ENCODE data around the gene ISLR2. TPM values are rescaled to one million over a fixed set of nuclear protein-coding genes. Genes with fewer than 3 reads are reported as not detected.
"Not testable (repeated sequence)": the region's sequence is repeated elsewhere in the genome, so short reads cannot be mapped to it uniquely, and the experiment has no call there.

Gene ISLR2
- total RNA-seq, 1 donor, result under 0.01 TPM

DNA sequence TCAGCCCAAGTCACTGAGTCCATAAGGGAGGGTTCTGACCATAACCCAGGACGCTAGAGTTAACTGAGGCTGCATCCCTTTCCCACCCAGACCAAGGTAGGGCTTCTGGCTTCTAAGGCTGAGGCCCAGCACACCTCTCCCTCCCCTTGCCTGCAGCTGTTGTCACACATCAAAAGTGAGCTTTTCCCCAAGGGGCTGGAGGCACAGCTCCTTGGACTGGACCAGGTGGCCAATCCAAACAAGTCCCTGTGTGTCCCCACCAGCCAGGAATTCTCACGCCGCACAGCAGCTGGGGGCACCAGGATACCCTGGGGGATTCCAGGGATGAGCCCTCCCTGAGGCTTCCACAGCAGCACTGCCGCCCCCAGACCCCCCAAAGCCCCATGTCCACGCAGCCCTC, 22.3 kb upstream of the ISLR2 start:
- Histone ChIP-seq H3K79me2 (ENCODE audit: insufficient read depth, low read length) (no peaks in the 10 kb centered on the region), H3K9me3 (ENCODE audit: low read depth, low read length) (no peaks in the 10 kb centered on the region), H4K20me1 (ENCODE audit: insufficient read depth, low read length) (no peaks in the 10 kb centered on the region), H3K4me1 (ENCODE audit: insufficient read depth, low read length) (no peaks in the 10 kb centered on the region), H3K4me2 (ENCODE audit: insufficient read depth, low read length) (no peak overlapping the region), H3K27ac (ENCODE audit: low read depth, low read length) (no peak overlapping the region), H2AFZ (ENCODE audit: low read length) (no peak overlapping the region), H3K36me3 (ENCODE audit: insufficient read depth, low read length) (no peaks in the 10 kb centered on the region), H3K4me3 (ENCODE audit: insufficient read depth, low read length) (no peak overlapping the region), H3K27me3 (ENCODE audit: insufficient read depth, low read length) (no peaks in the 10 kb centered on the region)
- TF ChIP-seq, protein P1, sequence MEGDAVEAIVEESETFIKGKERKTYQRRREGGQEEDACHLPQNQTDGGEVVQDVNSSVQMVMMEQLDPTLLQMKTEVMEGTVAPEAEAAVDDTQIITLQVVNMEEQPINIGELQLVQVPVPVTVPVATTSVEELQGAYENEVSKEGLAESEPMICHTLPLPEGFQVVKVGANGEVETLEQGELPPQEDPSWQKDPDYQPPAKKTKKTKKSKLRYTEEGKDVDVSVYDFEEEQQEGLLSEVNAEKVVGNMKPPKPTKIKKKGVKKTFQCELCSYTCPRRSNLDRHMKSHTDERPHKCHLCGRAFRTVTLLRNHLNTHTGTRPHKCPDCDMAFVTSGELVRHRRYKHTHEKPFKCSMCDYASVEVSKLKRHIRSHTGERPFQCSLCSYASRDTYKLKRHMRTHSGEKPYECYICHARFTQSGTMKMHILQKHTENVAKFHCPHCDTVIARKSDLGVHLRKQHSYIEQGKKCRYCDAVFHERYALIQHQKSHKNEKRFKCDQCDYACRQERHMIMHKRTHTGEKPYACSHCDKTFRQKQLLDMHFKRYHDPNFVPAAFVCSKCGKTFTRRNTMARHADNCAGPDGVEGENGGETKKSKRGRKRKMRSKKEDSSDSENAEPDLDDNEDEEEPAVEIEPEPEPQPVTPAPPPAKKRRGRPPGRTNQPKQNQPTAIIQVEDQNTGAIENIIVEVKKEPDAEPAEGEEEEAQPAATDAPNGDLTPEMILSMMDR (IDR thresholded peaks at IDR 0.05; ENCODE audit: extremely low read depth, low read depth, low read length), result no peak
- DNase-seq (ENCODE audit: insufficient read length, low spot score, missing footprints), result no peak

DNA sequence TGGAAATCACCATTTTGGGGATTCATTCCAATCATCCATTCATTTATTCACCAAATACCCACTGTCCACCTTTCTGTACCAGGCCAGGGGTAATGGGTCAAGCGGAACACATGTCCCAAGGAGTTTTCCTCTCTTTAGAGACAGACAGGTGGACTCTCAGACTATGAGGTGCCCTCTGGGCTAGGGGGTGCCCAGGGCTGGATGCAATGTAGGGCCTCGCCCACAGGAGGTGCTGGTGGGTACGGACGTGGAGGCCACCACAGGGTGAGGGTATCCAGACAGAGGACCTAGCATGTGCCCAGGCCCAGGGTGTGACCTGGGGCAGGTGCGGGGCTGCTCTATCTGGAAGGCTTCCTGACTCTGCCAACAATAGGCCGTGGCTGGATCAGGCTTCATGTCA, 21.8 kb upstream of the ISLR2 start:
- H3K27me3 ChIP-seq (ENCODE audit: insufficient read depth, low read length); DNase-seq (ENCODE audit: insufficient read length, low spot score, missing footprints); H4K20me1 ChIP-seq (ENCODE audit: insufficient read depth, low read length); H3K79me2 ChIP-seq (ENCODE audit: insufficient read depth, low read length); H3K9me3 ChIP-seq (ENCODE audit: low read depth, low read length); H3K4me1 ChIP-seq (ENCODE audit: insufficient read depth, low read length); H3K36me3 ChIP-seq (ENCODE audit: insufficient read depth, low read length); H3K27ac ChIP-seq (ENCODE audit: low read depth, low read length); H3K4me3 ChIP-seq (ENCODE audit: insufficient read depth, low read length); H2AFZ ChIP-seq (ENCODE audit: low read length); H3K4me2 ChIP-seq (ENCODE audit: insufficient read depth, low read length): not testable (repeated sequence)

DNA sequence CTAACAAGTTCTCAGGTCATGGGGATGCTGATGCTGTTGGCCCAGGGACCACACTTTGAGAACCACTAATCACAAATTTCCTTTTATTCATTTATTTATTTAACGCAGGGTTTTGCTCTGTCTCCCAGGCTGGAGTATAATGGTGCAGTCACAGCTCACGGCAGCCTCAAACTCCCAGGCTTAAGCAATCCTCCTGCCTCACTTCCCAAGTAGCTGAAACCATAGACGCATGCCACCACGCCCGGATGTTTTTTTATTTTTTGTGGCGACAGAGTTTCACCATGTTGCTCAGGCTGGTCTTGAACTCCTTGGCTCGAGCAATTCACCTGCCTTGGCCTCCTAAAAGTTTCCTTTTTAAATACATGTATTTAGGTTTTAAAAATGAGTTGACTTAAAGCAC, 20.7 kb upstream of the ISLR2 start:
- H2AFZ ChIP-seq (ENCODE audit: low read length), result no peak overlapping the region
- H4K20me1 ChIP-seq (ENCODE audit: insufficient read depth, low read length), result no peaks in the 10 kb centered on the region
- no peak overlapping the region for H3K4me2 ChIP-seq (ENCODE audit: insufficient read depth, low read length)
- no peak overlapping the region for H3K4me3 ChIP-seq (ENCODE audit: insufficient read depth, low read length)
- H3K27me3 ChIP-seq (ENCODE audit: insufficient read depth, low read length), result no peaks in the 10 kb centered on the region
- TF ChIP-seq, protein P1 (IDR thresholded peaks at IDR 0.05; ENCODE audit: extremely low read depth, low read depth, low read length), result no peak
- no peaks in the 10 kb centered on the region for H3K79me2 ChIP-seq (ENCODE audit: insufficient read depth, low read length)
- no peaks in the 10 kb centered on the region for H3K9me3 ChIP-seq (ENCODE audit: low read depth, low read length)
- H3K36me3 ChIP-seq (ENCODE audit: insufficient read depth, low read length), result no peaks in the 10 kb centered on the region
- DNase-seq (ENCODE audit: insufficient read length, low spot score, missing footprints), result no peak
- no peaks in the 10 kb centered on the region for H3K4me1 ChIP-seq (ENCODE audit: insufficient read depth, low read length)
- no peak overlapping the region for H3K27ac ChIP-seq (ENCODE audit: low read depth, low read length)

DNA sequence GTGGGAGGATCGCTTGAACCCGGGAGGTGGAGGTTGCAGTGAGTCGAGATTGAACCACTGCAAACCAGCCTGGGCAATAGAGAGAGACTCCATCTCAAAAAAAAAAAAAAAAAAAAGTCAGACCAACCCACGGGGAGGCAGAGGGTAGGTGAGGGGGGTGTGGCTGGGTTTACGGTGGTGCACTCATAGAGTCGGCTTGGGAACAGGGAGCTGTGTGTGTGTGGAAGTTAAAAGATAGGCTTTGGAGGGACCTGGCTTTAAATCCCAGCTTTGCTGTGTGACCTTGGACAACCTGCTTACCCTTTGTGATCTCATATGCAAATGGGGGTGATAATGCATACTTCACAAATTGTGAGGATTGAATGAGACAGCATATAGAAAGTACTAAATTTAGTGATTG, 10.0 kb upstream of the ISLR2 start:
- no peaks in the 10 kb centered on the region for H3K4me1 ChIP-seq (ENCODE audit: insufficient read depth, low read length)
- H3K4me3 ChIP-seq (ENCODE audit: insufficient read depth, low read length), result no peak overlapping the region
- no peak overlapping the region for H3K27ac ChIP-seq (ENCODE audit: low read depth, low read length)
- DNase-seq (ENCODE audit: insufficient read length, low spot score, missing footprints), result no peak
- H2AFZ ChIP-seq (ENCODE audit: low read length), result no peak overlapping the region
- H4K20me1 ChIP-seq (ENCODE audit: insufficient read depth, low read length), result no peaks in the 10 kb centered on the region
- TF ChIP-seq, protein P1 (IDR thresholded peaks at IDR 0.05; ENCODE audit: extremely low read depth, low read depth, low read length), result no peak
- no peaks in the 10 kb centered on the region for H3K36me3 ChIP-seq (ENCODE audit: insufficient read depth, low read length)
- H3K27me3 ChIP-seq (ENCODE audit: insufficient read depth, low read length), result peaks cover 46% of the 10 kb centered on the region
- H3K79me2 ChIP-seq (ENCODE audit: insufficient read depth, low read length), result no peaks in the 10 kb centered on the region
- H3K4me2 ChIP-seq (ENCODE audit: insufficient read depth, low read length), result no peak overlapping the region
- H3K9me3 ChIP-seq (ENCODE audit: low read depth, low read length), result no peaks in the 10 kb centered on the region
